ENCODE results near the gene MECP2.

GRCh38 chrX:154023276-154024000, 74.1 kb downstream of the MECP2 start:
- TF ChIP-seq MXD1 (CRISPR knock-in tag; IDR thresholded peaks at IDR 0.05) (no peak), MATR3 (CRISPR knock-in tag; IDR thresholded peaks at IDR 0.05) (no peak)
